Psoas muscle (tissue), 8 donors: ENCODE measurements around the gene BCL2L15. TPM values are rescaled to one million over a fixed set of nuclear protein-coding genes. Genes with fewer than 3 reads are reported as not detected.

Experiments used
- ATAC-seq, 4 donors: fragments of 200-7000 bp; cut with Tn5 transposase; one replicate each; pipeline ENCODE4 v1.9.1; 2020; ENCODE audit warnings: moderate library complexity in 3 of 4, mild to moderate bottlenecking in 2 of 4
- DNase-seq, 2 donors: peaks; one replicate each; pipeline ENCODE4 v3.0.0-alpha.2; 2020
- H3K27ac ChIP-seq: fragments of 200-600 bp; one replicate; pipeline ENCODE4 v1.8.0; 2022
- H3K27me3 ChIP-seq, 3 donors: fragments of 200-600 bp in 1 of 3; one replicate each; pipeline versions ENCODE4 v1.6.1 to v1.8.0; 2013 to 2022; ENCODE audit warnings: low read length in 2 of 3, mild to moderate bottlenecking in 2 of 3, moderate library complexity in 1 of 3; ENCODE audit not compliant: insufficient read depth in 3 of 3
- H3K36me3 ChIP-seq, 2 donors: fragments of 200-600 bp in 1 of 2; one replicate each; pipeline versions ENCODE4 v1.6.1 to v1.8.0; 2013 to 2022; ENCODE audit warnings: low read depth in 1 of 2, mild to moderate bottlenecking in 1 of 2, moderate library complexity in 1 of 2; ENCODE audit not compliant: insufficient read depth in 1 of 2
- H3K4me1 ChIP-seq: fragments of 200-600 bp; one replicate; pipeline ENCODE4 v1.8.0; 2022
- H3K4me3 ChIP-seq: fragments of 200-600 bp; one replicate; pipeline ENCODE4 v1.8.0; 2022; ENCODE audit warnings: mild to moderate bottlenecking
- H3K9me3 ChIP-seq: fragments of 200-600 bp; one replicate; pipeline ENCODE4 v1.8.0; 2022
- CTCF ChIP-seq: fragments of 200-600 bp; IDR thresholded peaks from one replicate; pipeline ENCODE4 v1.8.0; 2022; ENCODE audit warnings: antibody characterized with exemption
- WGBS, 3 donors: extraction: QIAGEN DNeasy Blood & Tissue Kit; methylation state at CpG; one replicate each; pipeline versions ENCODE4 v1.1.6 to v1.1.7; 2013; 5-methylcytosine and 5-hydroxymethylcytosine counted together
- intact Hi-C, 2 donors: fragments of 100-400 bp; cut with DNase I; formaldehyde crosslinking; loops; one replicate each; pipeline versions ENCODE4 v1.11.0 to v1.14.2; 2022
- polyA plus RNA-seq, 3 donors: library from polyadenylated mRNA; stranded (reverse); fragments of 200-250 nt; gene quantifications; one replicate each; pipeline ENCODE4 v1.2.3, GENCODE V29; 2013
- total RNA-seq, 4 donors: library from RNA; stranded (reverse); fragmentation: NEBNext Ultra II Directional in 2 of 4; extraction: Animal tissue kit (Norgen Biotek cat#: 25700) in 2 of 4; gene quantifications; one replicate each; pipeline versions ENCODE4 v1.2.1 to v1.2.4, GENCODE V29; 2021 to 2023
- donor health status: healthy with polysubstance abuse.
- donor health status: DM: no; HTN: no; CAD: no; lungs with moderate emphysema.
- donor health status: Bipolar disorder and iron deficiency.
- donor health status: healthy.
- donor health status: DM: yes; HTN: yes; CAD: no.
- donor health status: DM: no; HTN: no; CAD: no.
- donor health status: DM: no; HTN: no; CAD: no.
- donor health status: DM: yes; HTN: yes; CAD: no.

The BCL2L15 gene
- total and polyA plus RNA-seq, 7 donors = 0.03 to 0.44 (median 0.26) TPM

- H3K27ac ChIP-seq = no peak overlapping the region
- H3K9me3 ChIP-seq = no peaks in the 10 kb centered on the region
- TF ChIP-seq CTCF = no peak
- no peaks in the 10 kb centered on the region for H3K36me3 ChIP-seq
- no peak overlapping the region for H3K4me3 ChIP-seq
- no peaks in the 10 kb centered on the region for H3K4me1 ChIP-seq
- ATAC-seq (no peak), DNase-seq (no peak)
- intact Hi-C loops = no loop called here
- H3K27me3 ChIP-seq = no peaks in the 10 kb centered on the region
- WGBS, 3 donors = 89 to 94% (median 89%) methylated on average over 4 of the region's 4 CpGs
These were observed 18.8 kb downstream of the BCL2L15 start for GRCh38 chr1:113868387-113869083.

GRCh38 chr1:113861641-113862040 is 25.7 kb downstream of the BCL2L15 start:
- H3K9me3 ChIP-seq = no peaks in the 10 kb centered on the region
- TF ChIP-seq CTCF = no peak
- no peak for DNase-seq
- intact Hi-C loops = no loop called here
- 82 to 87% (median 85%) methylated on average over 5 of the region's 5 CpGs for WGBS, 3 donors
- H3K27ac ChIP-seq = no peak overlapping the region
- H3K4me1 ChIP-seq = no peaks in the 10 kb centered on the region
- no peak for ATAC-seq
- no peak overlapping the region for H3K4me3 ChIP-seq
- H3K27me3 ChIP-seq = no peaks in the 10 kb centered on the region
- no peaks in the 10 kb centered on the region for H3K36me3 ChIP-seq

GRCh38 chr1:113860891-113861290 is 26.5 kb downstream of the BCL2L15 start:
- Histone ChIP-seq H3K9me3 (no peaks in the 10 kb centered on the region), H3K4me1 (no peaks in the 10 kb centered on the region), H3K4me3 (no peak overlapping the region), H3K27me3 (no peaks in the 10 kb centered on the region), H3K27ac (no peak overlapping the region), H3K36me3 (no peaks in the 10 kb centered on the region)
- intact Hi-C loops = no loop called here
- TF ChIP-seq CTCF = no peak
- DNase-seq (no peak), ATAC-seq (no peak)
- WGBS, 3 donors = 62 to 72% (median 68%) methylated on average over 3 of the region's 3 CpGs

GRCh38 chr1:113859478-113860175 is 27.8 kb downstream of the BCL2L15 start:
- Histone ChIP-seq H3K27me3 (no peaks in the 10 kb centered on the region), H3K27ac (no peak overlapping the region), H3K36me3 (no peaks in the 10 kb centered on the region), H3K4me3 (no peak overlapping the region), H3K9me3 (no peaks in the 10 kb centered on the region), H3K4me1 (no peaks in the 10 kb centered on the region)
- ATAC-seq (no peak), DNase-seq (no peak)
- intact Hi-C loops = no loop called here
- WGBS, 3 donors = 63 to 72% (median 66%) methylated on average over 3 of the region's 3 CpGs
- TF ChIP-seq CTCF = no peak
